KMS-11 (cell line): ENCODE measurements around the gene HPS4.

Experiments
- H2AFZ ChIP-seq: fragments of 200-600 bp; sonication (generic); 2 replicates; pipeline ENCODE4 v1.6.1; 2016; ENCODE audit warnings: antibody characterized with exemption, mixed run types, low read depth
- H3K27ac ChIP-seq: fragments of 200-600 bp; sonication (generic); 2 replicates; pipeline ENCODE4 v1.6.1; 2016; ENCODE audit warnings: mild to moderate bottlenecking, mixed run types
- H3K27me3 ChIP-seq: fragments of 200-600 bp; sonication (generic); 2 replicates; pipeline ENCODE4 v1.6.1; 2017; ENCODE audit warnings: mild to moderate bottlenecking, low read depth, mixed run types, moderate library complexity; ENCODE audit not compliant: insufficient read depth
- H3K36me3 ChIP-seq: fragments of 200-600 bp; sonication (generic); 2 replicates; pipeline ENCODE4 v1.6.1; 2017; ENCODE audit warnings: mild to moderate bottlenecking, mixed run types; ENCODE audit not compliant: insufficient read depth
- H3K4me1 ChIP-seq: fragments of 200-600 bp; sonication (generic); 2 replicates; pipeline ENCODE4 v1.6.1; 2016; ENCODE audit warnings: mild to moderate bottlenecking, low read depth, mixed run types; ENCODE audit not compliant: poor library complexity, severe bottlenecking
- H3K4me2 ChIP-seq: fragments of 200-600 bp; sonication (generic); 2 replicates; pipeline ENCODE4 v1.7.0; 2016; ENCODE audit warnings: mild to moderate bottlenecking, mixed run types
- H3K4me3 ChIP-seq: fragments of 200-600 bp; sonication (generic); IDR thresholded peaks from 2 replicates; pipeline ENCODE4 v1.6.1; 2017; ENCODE audit warnings: low read depth, low read length, mixed read lengths; ENCODE audit not compliant: insufficient read depth
- H3K79me2 ChIP-seq: fragments of 200-600 bp; sonication (generic); 2 replicates; pipeline ENCODE4 v1.6.1; 2016; ENCODE audit warnings: low read depth, mixed run types; ENCODE audit not compliant: insufficient read depth
- H3K9ac ChIP-seq: fragments of 200-600 bp; sonication (generic); 2 replicates; pipeline ENCODE4 v1.6.1; 2016; ENCODE audit warnings: mild to moderate bottlenecking, mixed run types
- H4K20me1 ChIP-seq: fragments of 200-600 bp; sonication (generic); 2 replicates; pipeline ENCODE4 v1.6.1; 2016; ENCODE audit warnings: mild to moderate bottlenecking, mixed run types; ENCODE audit not compliant: insufficient read depth
- TF ChIP-seq, protein P1 (sequence below): fragments of 200-600 bp; sonication (generic); conservative IDR thresholded peaks from 2 replicates; pipeline ENCODE4 v1.6.1; 2017; ENCODE audit warnings: low read depth, mild to moderate bottlenecking, antibody characterized with exemption, low read length, moderate library complexity, mixed read lengths

The HPS4 gene

DNA sequence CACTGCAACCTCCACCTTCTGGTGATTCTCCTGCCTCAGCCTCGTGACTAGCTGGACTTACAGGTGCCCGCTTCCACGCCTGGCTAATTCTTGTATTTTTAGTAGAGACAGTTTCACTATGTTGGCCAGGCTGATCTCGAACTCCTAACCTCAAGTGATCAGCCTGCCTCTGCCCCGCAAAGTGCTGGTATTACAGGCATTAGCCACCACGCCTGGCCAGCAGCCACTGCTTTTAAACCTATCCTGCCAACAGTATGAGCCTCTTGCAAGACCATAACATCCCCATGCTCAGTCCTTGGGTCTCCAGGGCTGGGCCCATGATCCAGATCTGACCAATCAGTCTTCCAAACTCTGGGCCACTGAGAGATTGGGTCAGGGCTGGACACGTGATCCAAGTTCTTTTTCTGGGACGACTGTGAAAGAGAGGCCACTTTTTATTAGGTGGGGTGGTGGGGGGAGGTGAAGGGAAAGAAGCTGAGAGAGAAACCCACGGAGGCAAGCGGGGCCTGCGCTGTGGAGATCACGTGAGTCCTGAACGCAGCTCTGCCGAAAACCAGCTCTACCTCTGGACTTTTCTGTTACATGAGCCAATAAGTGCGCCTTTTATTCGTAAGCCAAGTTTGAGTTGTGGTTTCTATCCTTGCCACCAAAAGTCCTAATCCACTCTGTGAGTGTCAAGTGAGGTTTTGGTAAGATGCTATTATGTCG lies 36.6 kb downstream of the HPS4 start:
- Histone ChIP-seq H3K79me2 (no peaks in the 10 kb centered on the region), H3K4me2 (no peak overlapping the region), H4K20me1 (no peaks in the 10 kb centered on the region), H3K9ac (no peak overlapping the region), H3K4me1 (no peaks in the 10 kb centered on the region), H3K27me3 (no peaks in the 10 kb centered on the region), H3K4me3 (no peak overlapping the region), H3K27ac (no peak overlapping the region), H3K36me3 (no peaks in the 10 kb centered on the region), H2AFZ (no peak overlapping the region)
- TF ChIP-seq, protein P1, sequence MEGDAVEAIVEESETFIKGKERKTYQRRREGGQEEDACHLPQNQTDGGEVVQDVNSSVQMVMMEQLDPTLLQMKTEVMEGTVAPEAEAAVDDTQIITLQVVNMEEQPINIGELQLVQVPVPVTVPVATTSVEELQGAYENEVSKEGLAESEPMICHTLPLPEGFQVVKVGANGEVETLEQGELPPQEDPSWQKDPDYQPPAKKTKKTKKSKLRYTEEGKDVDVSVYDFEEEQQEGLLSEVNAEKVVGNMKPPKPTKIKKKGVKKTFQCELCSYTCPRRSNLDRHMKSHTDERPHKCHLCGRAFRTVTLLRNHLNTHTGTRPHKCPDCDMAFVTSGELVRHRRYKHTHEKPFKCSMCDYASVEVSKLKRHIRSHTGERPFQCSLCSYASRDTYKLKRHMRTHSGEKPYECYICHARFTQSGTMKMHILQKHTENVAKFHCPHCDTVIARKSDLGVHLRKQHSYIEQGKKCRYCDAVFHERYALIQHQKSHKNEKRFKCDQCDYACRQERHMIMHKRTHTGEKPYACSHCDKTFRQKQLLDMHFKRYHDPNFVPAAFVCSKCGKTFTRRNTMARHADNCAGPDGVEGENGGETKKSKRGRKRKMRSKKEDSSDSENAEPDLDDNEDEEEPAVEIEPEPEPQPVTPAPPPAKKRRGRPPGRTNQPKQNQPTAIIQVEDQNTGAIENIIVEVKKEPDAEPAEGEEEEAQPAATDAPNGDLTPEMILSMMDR = no peak

GRCh38 chr22:26445577-26446275 lies 37.9 kb downstream of the HPS4 start:
- Histone ChIP-seq H3K9ac (no peak overlapping the region), H3K79me2 (no peaks in the 10 kb centered on the region), H4K20me1 (no peaks in the 10 kb centered on the region), H3K27ac (no peak overlapping the region), H3K4me1 (no peaks in the 10 kb centered on the region), H3K4me2 (no peak overlapping the region), H2AFZ (no peak overlapping the region), H3K36me3 (no peaks in the 10 kb centered on the region), H3K4me3 (no peak overlapping the region), H3K27me3 (no peaks in the 10 kb centered on the region)
- TF ChIP-seq, protein P1 = no peak

GRCh38 chr22:26444777-26445176 lies 38.8 kb downstream of the HPS4 start:
- Histone ChIP-seq H3K79me2 (no peaks in the 10 kb centered on the region), H3K4me2 (no peak overlapping the region), H3K4me1 (no peaks in the 10 kb centered on the region), H3K27ac (no peak overlapping the region), H3K27me3 (no peaks in the 10 kb centered on the region), H3K9ac (no peak overlapping the region), H3K36me3 (no peaks in the 10 kb centered on the region), H4K20me1 (no peaks in the 10 kb centered on the region), H3K4me3 (no peak overlapping the region), H2AFZ (no peak overlapping the region)
- TF ChIP-seq, protein P1 = no peak

DNA sequence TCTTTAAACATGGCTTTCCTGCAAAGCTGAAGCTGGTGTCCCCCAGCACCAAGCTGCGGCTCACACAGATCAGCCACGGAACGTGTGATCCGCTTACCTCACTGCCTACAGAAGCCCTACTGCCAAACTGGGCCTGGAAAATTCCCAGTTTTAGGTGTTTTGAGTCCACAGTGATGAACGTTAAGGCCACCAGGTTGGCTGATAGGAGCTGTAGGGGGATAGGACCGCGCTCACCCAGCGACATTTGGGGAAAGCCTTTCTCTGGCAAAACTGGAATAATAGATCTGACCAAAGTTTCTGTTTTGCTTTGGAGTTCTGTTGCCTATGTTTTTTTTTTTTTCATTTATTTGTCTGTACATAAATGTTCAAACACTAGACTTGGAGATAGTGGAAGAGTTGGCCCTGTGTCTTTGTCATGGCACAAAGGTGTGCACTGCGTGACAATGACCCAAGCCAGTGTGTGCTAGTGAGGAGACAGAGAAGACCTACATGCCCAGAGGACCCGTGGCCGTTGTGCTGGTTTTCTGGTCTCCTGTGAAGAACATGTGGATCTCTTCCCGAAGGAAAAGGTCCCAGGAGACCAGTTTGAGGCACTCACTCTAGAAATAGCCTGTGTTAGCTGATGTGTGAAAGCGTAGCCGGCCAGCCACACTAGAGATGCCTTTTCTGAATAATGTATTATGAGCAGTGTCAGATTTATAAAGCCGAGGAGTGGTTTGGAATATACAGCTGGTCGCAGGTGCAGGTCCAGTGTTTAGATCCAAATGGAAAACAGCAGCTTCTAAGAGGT lies 39.5 kb downstream of the HPS4 start:
- Histone ChIP-seq H4K20me1 (no peaks in the 10 kb centered on the region), H2AFZ (no peak overlapping the region), H3K27me3 (no peaks in the 10 kb centered on the region), H3K4me3 (no peak overlapping the region), H3K9ac (no peak overlapping the region), H3K36me3 (no peaks in the 10 kb centered on the region), H3K79me2 (no peaks in the 10 kb centered on the region), H3K27ac (no peak overlapping the region), H3K4me2 (no peak overlapping the region), H3K4me1 (no peaks in the 10 kb centered on the region)
- TF ChIP-seq, protein P1 = no peak
